Epidermal melanocyte (primary cell): Measurements from ENCODE around the gene SLC16A3.
"Not testable (repeated sequence)": the region's sequence is repeated elsewhere in the genome, so short reads cannot be mapped to it uniquely, and the experiment has no call there.

Source experiments
- DNase-seq: peaks from one replicate; pipeline ENCODE4 v3.0.0; 2011; ENCODE audit warnings: low spot score; ENCODE audit not compliant: insufficient read length

Gene SLC16A3

DNA sequence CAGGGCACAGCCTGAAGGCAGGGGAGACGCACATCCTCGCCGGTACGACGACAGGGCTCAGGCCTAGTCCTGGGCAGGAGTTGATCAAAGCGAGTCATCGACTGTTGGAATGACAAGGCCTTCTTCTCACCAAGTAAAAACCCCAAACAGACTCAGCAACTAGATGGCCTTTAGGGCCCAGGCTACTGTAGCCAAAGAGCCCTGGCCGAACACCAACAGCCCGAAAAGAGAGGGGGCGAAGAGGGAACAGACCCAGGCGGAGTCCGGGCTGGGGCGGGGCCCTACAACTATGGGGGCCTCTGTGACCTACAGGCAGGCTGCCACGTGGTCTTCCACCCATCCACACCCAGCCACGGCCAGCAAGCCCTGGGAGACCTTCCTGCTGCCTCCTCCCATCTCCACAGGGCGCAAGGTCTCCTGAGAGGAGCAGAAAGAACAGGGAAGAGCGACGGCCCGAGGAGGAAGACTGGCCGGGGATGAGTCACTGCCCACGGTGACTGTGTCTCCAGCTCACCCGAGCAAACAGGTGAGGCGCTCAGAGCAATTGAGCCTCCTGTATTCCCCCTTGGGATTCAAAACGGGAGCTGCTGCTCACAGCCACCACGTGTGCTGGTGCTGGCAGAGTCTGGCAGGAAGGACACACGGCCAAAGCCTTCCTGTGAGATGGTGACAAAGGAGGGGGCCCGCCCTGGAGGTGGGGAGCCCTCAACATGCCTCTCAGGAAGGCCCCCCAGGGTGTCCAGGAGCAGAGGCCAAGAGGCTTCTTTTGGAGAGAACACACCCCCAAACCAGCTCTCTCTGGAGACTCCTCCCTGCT lies 17.7 kb downstream of the SLC16A3 start:
- no peak for DNase-seq

- no peak for DNase-seq
These were observed 18.5 kb downstream of the SLC16A3 start for GRCh38 chr17:82247182-82247823.

DNA sequence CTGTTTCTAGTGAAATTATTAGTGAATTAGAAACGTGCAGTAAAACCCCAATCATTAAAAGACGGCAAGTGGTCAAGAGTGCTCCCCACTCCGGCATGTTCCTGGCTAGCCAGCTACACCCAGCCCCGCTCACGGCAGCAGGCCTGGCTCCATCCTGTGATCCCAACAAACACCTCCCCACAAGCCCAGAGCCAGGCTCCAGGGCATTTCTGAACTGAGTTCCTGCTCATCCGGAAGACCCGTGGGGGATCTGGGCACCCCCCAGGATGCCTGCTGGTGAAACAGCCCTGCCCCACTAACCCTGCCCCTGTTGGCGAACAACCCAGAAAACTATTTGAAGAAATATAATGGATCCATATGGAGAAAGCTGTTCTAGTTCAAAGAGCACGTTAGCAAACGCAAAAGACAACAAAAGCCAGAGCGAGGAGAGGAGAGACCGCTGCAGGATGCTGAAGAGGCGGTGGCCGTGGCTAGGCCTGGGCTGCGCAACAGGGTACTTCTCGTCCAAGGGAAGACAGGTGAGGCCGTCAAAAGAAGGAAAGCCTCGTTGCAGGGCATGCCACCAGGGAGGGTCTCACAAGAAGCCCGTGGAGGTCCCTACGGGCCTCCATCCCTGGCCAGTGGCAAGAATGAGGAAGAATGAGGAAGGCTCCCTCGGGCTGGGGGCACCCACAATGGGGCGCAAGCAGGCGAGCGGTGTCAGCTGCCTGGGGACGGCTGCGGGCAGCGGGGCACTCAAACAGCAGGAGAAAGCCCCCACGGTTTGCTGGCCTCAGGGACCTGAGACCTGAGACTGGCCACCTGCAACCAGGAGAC lies 19.2 kb downstream of the SLC16A3 start:
- no peak for DNase-seq

DNA sequence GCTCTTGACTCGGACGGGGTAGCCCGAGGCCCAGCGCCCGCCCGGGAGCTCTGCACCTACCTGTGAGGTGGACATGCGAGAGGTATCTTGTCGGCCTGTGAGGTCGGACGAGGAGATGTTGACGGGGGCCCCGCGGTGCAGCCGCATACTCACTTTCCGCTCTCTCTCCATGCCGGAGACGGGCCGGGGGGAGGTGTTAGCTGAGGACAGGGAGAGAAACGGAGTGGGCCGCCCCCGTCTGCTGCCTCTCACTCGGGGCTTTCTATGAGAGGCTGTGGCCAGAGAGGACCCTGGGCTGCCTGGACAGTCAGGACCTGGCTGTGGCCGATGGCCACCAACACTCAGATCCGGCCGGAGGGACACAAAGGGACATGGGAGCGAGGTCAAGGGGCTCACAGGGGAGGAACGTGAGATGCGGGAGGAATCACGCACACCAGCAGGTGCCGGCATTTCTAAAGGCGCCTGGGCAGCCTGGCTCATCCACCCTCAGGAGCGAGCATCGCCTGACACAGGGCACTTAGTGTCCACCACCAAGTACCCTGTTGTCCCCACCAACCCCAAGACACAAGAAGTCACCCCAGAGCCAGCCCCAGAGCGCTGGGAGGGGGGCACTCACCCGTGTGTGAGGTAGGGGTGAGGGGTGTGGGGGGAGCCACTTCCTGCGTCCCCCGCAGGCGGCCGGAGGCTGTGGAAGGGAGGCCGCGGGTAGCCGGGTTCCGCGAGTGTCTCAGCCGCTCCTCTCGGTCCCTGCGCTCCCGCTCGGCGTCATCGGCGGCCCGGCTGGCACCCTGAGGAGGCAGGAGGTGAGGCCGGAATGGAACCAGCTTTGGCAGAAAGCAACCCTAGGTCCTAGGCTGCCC lies 20.2 kb downstream of the SLC16A3 start:
- no peak for DNase-seq

GRCh38 chr17:82249896-82250581 lies 21.2 kb downstream of the SLC16A3 start:
- no peak for DNase-seq

DNA sequence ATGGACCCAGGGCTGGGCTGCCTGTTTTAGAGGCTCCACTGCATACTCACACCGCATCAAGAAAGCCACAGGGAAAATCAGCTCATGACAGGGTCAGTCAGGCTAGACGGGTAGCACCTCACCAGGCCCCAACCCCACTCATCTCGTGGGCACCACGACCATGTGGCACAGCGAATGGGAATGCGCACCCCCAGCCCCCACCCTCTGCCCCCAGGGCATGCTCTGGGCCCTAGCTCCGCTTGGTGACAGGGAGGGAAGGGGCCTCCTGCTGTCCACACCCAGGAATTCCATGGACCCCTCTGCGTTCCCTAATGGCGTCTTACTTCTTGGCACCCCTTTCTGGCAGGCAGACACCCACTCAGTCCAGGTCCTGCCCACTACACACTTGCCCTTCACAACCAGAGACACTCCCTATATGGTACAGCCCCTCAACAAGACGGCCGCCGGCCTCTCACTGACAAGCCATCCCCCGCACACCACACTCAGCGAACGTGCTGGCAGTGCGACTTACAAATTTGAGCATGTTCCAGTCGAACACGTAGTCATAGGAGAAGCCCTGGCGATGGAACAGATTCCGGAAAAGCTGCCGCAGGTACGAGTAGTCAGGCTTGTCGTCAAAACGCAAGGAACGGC lies 22.1 kb downstream of the SLC16A3 start:
- no peak for DNase-seq

DNA sequence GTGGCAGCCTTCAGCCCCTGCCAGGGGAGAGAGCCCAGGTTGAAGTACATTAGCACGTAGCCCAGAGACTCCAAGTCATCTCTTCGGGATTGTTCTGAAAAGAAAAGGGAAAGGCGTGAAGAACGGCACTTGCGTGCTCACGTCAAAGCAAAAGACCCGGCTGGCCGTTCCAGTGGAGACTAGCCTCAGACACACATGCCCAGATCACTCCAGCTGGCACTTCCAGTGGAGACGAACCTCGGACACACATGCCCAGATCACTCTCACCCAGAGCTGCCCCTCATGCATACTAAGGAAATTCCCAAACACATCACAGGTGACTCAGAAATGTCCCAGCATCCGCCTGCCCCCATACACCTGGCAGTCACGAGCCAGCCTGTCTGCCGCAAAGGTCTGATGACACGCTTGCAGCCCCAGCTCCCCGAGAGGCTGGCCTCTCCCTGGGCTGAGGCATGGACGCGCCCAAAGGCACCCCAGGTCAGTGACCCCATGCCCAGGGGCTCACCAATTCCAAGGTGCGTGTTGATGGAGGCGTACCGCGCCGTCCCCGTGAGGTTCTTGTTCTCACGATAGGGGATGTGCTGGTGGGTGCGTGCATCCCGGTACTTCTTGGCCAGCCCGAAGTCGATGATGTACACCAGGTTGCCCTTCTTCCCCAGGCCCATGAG lies 23.8 kb downstream of the SLC16A3 start:
- no peak for DNase-seq

DNA sequence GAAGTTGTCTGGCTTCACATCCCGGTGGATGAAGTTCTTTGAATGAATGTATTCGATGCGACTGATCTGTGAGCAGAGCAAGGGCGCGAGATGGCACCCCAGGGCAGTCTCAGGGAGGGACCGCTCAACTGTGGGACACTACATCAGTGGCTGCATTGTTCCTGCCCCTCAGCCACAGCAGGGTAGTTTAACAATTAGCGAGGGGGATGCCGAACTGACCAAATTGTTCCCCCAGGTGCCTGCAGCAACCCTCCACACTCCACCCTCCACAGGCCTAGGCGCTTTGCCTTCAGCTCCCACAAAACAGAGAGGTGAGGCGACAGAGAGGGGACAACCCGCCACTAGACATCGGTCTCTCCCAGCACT lies 24.3 kb downstream of the SLC16A3 start:
- no peak for DNase-seq

DNA sequence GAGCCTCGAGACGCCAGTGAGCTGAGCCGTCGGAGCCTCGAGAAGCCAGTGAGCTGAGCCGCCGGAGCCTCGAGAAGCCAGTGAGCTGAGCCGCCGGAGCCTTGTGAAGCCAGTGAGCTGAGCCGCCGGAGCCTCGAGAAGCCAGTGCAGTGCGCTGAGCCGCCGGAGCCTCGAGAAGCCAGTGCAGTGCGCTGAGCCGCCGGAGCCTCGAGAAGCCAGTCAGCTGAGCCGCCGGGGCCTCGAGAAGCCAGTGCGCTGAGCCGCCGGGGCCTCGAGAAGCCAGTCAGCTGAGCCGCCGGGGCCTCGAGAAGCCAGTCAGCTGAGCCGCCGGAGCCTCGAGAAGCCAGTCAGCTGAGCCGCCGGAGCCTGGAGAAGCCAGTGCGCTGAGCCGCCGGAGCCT lies 25.3 kb downstream of the SLC16A3 start:
- not testable (repeated sequence) for DNase-seq

GRCh38 chr17:82254746-82255145 lies 25.9 kb downstream of the SLC16A3 start:
- DNase-seq = not testable (repeated sequence)

GRCh38 chr17:82255402-82255972 lies 26.6 kb downstream of the SLC16A3 start:
- DNase-seq = no peak

DNA sequence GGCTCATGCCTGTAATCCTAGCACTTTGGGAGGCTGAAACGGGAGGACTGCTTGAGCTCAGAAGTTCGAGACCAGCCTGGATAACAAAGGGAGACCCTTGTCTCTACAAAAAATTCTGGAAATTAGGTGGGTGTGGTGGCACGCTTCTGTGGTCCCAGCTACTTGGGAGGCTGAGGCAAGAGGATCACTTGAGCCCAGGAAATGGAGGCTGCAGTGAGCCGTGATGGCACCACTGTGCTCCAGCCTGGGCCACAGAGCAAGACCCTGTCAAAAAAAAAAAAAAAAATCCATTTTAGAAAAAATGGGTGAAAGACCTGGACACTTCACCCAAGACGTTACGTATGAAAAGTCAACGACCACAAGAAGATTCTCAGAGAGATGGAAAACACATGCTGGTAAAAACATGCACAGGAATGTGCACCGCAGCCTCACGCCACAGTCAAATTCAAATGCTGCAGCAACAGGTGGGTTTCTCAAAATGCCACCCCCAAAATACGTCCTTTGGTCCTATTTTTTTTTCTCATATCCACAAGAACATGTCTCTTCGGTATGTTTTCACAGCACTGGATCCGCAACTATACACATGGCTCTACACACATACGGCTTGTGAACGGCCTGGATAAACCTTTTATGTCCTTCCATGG lies 27.5 kb downstream of the SLC16A3 start:
- no peak for DNase-seq

DNA sequence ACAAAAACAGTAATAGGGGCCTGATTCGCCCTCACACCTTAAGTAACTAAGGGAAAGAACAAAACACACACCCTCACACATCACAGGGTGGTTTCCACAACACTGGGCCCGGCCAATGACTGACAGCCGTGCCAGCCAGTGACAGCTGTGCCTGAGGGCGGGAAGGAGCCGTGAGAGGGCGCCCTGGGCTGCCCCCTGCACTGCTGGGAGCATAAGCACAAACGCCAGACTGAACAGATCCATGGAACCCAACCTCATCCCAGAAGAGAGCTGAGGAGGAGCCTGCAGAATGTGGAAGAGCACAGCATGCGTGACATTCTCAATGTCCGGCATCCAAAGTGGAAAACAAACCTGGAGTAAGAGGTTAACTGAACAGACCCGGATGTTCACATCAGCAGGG lies 28.6 kb downstream of the SLC16A3 start:
- DNase-seq = no peak

DNA sequence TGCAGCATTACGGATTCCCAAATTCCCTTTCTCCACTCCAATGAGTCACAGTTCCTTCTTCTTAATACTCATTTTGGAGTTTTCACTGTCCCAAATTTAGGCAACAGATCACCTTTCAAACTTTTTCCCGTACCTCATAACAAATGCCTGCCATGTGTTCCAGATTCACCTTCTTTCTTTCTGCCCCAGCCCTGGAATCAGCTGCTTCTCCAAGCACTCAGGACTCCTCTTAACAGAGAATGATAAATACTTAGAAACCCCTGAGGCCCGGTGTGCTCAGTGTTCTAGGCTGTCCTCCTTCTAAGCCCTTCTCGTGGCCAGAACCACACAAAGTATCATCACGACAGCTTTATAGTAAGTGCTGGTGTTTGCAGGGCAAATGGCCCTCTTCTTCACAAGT lies 29.7 kb downstream of the SLC16A3 start:
- no peak for DNase-seq

DNA sequence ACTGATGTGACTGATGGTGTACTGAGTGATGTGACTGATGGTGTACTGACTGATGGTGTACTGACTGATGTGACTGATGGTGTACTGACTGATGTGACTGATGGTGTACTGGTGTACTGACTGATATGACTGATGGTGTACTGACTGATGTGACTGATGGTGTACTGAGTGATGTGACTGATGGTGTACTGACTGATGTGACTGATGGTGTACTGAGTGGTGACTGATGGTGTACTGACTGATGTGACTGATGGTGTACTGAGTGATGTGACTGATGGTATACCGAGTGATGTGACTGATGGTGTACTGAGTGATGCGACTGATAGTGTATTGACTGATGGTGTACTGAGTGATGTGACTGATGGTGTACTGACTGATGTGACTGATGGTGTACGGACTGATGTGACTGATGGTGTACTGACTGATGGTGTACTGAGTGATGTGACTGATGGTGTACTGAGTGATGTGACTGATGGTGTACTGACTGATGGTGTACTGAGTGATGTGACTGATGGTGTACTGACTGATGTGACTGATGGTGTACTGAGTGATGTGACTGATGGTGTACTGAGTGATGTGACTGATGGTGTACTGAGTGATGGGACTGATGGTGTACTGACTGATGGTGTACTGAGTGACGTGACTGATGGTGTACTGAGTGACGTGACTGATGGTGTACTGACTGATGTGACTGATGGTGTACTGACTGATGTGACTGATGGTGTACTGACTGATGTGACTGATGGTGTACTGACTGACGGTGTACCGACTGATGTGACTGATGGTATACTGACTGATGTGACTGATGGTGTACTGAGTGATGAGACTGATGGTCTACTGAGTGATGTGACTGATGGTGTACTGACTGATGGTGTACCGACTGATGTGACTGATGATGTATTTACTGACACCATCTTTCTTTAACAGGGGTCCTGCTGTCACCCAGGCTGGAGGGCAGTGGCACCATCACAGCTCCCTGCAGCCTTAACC lies 31.4 kb downstream of the SLC16A3 start:
- not testable (repeated sequence) for DNase-seq

DNA sequence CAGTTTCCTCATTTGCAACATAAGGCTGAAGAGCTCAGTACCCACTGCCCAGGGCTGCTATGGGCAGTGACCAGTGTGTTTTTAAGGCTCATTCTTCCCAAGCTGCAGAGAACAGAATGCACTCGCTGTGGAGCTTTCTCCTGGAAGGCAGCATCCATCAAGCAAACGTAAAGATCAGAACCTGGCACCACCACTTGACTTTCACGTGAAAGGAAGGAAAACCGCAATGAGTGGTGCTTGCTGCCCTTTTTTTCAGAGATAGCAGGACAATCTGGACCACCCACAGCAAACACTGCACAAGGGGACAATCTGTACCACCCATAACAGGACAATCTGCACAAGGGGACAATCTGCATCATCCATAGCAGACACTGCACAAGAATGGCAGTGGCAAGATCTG lies 33.5 kb downstream of the SLC16A3 start:
- no peak for DNase-seq

DNA sequence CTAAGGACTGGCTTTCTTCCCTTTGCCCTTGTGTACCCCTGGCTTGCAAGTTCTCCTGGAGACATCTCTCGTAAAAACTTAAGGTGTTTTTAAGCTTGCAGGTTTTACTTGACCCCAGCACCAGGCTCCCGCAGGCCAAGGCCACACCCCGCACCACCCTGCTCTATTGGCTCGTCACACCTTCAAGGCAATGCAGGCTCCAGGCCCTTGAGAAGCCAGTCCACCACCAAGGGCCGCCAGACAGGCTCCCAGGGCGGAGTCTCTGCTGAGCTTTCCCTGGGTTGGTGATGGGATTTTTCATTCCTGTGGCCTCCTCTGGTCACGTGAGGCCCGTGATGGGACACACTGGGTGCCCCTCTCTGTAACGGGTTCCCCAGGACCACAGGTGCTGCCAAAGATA lies 34.8 kb downstream of the SLC16A3 start:
- DNase-seq = no peak

DNA sequence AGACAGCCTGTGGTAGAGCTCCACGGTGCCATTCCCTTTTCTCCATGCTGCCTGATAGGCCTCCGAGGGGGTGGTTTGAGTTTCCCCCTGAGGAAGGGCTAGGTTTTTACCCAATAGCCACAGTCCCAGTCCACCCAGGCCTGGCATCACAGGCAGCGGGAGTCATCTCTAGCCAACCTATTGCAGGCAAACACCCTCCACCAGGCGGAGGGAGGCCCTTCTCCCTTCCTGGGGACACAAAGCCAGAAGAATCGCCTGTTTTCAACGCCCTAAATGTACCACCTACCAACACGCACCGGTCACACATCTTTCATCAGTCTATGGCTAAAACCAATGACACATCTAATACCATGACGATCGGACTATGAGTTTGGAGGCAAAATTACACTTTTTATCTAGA lies 37.3 kb downstream of the SLC16A3 start:
- no peak for DNase-seq
